Suppressor macrophage treated with lipopolysaccharide for 1 hour (primary cell): ENCODE measurements around the gene SRP68.

ENCODE experiments used
- DNase-seq, 3 donors: peaks; one replicate each; pipeline ENCODE4 v3.0.0-alpha.2; 2020 to 2022

SRP68 gene

DNA sequence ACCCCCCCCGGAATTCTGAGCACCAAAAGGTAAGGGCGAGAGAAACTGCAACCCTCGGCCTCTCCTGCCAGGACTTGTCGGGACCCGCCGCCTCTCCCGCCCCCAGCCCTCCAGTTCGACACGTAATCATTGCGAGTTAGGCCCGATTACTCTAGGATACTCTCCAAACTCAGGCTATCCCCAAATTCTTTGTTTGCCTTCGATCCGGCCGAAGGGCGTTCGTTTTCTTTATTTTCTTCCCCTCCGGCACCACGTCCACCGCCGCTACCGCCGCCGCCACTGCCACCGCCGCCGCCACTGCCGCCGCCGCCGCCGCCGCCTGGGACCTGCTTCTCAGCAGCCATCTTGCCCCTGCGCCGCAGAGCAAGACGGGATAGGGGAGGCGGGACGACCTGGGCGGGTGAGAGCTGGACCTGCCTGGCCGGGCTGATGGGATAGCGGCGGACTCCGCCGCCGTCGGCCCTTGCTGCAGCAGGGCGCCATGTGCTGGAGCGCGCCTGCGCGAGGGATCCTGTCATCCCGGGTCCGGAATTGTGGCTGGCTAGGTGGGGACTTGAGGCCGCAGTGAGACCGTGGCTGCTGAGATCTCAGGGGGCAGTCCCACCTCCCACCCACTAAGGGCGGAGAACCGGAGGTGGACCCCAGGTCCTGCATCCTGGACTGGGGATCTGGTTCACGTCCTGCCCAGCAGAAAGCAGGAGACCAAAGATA lies at the start of gene SRP68:
TSS of gene SRP68 (minus strand) at position 370 of the 711 bp plus-strand sequence. CDS start at position 344, 26 bp downstream.
- peak; percentile 94 to 97 (median 95) for DNase-seq

DNA sequence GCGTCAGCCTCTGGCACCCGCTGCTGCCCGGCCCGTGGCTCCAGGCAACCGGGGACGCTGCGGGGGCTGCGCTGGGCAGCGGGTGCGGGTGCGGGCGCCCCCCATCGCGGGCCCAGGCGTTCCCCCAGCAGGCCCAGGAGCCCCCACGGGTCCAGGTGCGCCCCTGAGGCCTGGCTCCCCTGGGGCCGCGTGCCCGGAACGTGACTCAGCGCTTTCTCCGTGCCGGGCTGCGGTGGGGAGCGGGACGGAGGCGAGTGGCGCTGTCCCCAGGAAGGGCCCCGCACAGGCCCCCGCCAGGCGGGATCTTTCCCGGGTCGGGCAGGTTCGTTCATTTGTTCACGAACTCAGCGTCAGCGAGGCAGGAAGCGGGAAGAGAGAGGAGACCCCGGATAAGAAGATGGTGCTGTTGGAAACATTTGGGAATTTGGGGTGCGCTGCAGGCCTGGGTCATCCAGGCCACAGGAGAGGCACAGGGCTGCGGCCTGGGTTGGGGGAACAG lies 49.7 kb upstream of the SRP68 start:
- DNase-seq = peak in 1 of 3 donors; percentile 45

GRCh38 chr17:76120658-76121008 lies 48.3 kb upstream of the SRP68 start:
- DNase-seq = no peak

- DNase-seq = no peak
These were observed 47.4 kb upstream of the SRP68 start for GRCh38 chr17:76119409-76120371.

DNA sequence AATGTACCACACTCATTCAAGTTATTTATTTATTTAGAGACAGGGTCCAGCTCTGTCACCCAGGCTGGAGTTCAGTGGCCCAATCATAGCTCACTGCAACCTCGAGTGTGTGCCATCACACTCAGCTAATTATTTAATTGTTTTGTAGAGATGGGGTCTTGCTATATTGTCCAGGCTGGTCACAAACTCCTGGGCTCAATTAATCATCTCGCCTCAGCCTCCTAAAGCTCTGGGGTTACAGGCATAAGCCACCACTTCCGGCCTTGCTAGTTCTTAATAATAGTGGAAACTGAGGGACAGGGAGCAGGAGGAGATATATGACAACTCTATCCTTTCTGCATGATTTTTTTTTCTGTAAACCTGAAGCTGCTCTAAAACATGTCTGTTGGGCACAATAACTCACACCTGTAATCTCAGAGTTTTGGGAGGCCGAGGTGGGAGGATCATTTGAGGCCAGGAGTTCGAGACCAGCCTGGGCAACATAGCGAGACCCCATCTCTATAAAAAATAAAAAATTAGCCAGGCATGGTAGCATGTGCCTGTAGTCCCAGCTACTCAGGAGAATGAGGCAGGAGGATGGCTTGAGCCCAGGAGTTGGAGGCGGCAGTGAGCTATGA lies 42.9 kb upstream of the SRP68 start:
- DNase-seq = no peak

DNA sequence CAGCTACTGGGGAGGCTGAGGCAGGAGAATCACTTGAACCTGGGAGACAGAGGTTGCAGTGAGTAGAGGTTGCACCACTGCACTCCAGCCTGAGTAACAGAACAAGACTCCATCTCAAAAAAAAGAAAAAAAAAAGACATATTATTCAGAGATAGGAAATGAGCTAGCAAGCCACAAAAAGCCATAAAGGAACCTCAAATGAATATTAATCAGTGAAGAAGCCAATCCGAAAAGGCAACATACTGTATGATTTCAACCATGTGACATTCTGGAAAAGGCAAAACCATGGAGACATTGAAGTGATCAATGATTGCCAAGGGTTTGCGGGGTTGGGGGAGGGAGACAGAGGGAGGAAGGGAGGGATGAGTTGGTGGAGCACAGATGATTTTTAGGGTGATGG lies 39.6 kb upstream of the SRP68 start:
- no peak for DNase-seq

DNA sequence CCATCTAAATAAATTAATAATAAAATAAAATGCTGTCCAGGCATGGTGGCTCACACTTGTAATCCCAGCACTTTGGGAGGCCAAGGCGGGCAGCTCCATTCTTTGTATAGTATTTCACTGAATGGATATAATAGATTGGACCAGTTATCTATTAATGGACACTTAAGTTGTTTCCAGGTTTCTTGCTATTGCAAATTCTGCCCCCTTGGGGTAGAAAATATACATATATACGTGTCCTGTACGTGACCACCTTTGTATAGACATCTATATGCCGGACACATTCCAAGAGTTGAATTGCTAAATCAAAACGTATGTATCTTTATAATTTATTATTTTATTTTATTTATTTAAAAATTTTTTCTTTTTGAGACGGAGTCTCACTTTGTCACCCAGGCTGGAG lies 35.2 kb upstream of the SRP68 start:
- peak in 1 of 3 donors; percentile 24 for DNase-seq

- DNase-seq = no peak
These were observed 34.4 kb upstream of the SRP68 start for GRCh38 chr17:76106703-76107102.

- DNase-seq = peak in 1 of 3 donors; percentile 22
These were observed 32.5 kb upstream of the SRP68 start for GRCh38 chr17:76104896-76105231.

DNA sequence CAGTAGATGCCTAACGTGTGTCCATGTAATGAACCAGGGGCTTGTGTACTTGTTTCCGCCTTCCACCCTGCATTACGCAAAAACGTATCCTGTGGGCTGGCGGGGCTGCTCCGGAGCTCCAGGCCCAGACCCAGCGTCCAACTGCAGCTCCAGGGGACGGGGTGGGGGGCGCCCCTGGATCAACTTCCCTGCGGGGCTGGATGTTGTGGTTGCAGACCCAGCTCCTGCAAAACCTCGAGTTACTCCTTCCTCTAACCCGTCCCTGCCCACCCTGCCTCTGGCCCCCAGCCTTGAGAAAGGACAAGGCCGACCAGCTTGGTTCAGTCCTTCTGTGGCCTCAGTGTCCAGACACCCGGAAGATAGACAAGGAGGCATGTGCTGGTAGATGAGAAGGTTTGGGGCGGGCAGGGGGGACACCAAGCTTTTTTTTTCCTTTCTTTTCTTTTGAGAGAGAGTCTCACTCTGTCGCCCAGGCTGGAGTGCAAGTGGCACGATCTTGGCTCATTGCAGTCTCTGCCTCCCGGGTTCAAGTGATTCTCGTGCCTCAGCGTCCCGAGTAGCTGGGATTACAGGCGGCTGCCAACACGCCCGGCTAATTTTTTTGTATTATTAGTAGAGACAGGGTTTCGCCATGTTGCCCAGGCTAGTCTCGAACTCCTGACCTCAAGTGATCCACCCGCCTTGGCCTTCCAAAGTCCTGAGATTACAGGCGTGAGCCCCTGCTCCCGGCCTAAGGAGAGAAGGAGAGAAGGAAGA lies 32.0 kb upstream of the SRP68 start:
- DNase-seq = peak in 1 of 3 donors; percentile 30

DNA sequence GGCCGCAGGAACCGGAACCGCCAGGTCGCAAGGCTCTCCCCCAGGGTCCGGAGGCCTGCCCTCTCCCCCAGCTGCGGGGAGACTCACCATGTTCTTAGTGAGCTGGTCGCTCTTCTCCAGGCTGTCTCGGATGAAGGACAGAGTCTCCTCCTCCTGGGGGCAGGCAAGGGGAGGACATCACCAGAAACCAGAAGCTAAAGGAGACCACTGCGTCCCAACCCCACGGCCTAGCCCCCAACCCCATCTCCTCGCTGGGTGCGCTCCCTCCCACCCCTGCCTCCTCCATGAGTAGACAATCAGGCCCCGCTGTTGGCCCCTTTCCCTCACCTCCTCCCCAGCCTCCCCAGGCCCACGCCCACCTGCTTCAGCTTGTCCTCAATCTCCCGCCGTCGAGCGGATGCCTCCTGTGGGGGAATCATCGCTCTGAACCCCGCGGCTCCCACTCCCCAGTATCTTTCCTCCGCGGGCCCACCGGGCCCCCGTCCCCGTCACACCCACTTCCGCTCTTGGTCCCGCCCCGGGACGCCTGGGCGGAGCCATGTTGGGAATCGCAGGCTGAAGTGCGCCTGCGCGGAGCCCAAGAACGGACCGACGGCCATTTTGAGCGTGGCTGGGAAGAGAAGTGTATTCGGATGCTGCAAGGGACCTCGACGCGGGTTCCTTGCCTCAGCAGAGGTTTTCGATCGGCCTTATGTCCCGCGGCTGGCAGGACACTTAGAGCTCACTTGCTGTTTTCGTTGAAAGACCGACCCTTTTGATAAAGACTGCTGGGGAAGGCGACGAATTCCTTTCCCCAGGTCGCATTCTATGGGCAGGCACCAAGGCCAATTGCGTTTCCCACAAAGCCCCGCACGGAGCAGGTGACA lies 31.2 kb upstream of the SRP68 start, which contains the start of gene EXOC7:
TSS of gene EXOC7 (minus strand) at position 514 of the 866 bp plus-strand sequence. CDS start at position 419, 95 bp downstream.
- DNase-seq = peak; percentile 97 to 99 (median 98)

DNA sequence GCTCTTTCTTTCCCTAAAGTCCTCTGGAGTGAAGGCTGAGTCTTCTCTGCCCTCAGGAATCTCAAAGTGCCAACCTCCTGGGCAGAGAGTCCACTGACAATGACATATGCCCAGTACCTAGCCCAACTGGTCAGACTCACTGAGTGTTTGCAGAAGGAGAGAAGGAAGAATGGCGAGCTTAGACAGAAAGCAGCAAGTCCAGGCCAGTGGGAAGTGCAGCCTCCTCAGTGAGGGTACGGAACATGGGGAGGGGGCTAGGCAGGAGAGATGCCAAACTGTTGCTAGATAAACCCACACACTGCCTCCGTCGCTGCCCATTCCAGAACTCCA lies 30.6 kb upstream of the SRP68 start:
- DNase-seq = no peak

DNA sequence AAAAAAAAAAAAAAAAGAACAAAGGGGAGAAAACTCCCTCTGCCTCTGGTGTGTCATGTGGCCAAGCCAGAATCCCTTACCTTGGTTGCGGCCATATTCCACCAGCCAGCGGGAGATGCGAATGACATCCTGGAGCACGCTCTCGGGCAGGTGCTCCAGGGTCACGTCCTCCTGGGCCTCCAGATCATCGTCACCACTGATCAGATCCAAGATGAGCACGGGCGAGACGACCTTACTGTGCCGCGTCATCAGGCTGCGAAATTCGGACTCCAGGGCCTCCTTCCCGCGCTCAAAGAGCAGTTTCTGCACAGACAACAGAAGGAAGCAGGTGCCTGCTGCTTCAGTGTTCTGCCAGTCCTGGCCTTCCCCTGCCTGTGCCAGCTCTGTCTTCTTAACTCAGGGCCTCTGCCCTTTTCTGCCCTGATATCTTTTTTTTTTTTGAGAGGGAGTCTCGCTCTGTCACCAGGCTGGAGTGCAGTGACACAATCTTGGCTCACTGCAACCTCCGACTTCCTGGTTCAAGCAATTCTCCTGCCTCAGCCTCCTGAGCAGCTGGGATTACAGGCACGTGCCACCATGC lies 25.5 kb upstream of the SRP68 start:
- no peak for DNase-seq

GRCh38 chr17:76095943-76096342 lies 23.6 kb upstream of the SRP68 start:
- no peak for DNase-seq

- DNase-seq = no peak
These were observed 21.7 kb upstream of the SRP68 start for GRCh38 chr17:76094046-76094445.

DNA sequence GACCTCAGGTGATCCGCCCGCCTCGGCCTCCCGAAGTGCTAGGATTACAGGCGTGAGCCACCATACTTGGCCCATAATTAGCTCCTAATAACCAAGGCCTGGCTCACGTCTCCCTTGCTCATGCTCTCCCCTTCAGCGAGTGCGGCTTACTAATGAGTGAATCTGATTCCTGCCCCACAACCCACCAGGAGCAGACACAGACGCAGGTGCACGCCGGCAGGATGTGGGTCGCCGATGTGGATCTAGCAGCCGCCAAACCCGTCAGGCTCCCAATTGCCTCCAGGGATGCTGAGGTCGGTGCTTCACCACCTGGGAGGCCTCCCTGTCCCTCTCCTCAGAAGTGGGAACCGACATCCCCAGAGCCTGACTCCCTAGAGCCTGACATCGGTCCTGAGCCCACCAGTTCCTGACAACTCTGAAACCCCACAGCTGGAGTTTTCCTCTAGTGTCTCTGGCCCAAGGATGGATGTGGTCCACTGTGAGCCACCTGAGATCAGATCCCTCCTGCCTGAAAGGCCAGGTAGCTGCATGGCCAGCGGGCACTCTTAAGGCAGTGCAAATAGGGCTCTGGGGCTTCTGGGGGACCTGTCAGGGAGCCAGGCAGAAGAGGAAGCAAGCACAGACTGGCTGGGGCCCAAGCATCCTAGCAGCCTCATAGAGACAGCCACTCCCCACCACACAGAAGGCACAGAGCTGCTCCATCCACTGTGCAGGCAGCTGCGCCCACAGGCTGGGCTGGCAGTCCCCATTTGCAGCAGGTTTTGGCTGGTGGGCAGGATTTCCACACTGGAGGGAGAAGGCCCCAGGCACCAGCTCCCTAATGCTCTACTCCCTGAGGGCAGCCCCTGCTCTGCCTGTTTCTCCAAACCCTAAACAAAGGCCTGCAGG lies 20.5 kb upstream of the SRP68 start:
- no peak for DNase-seq

DNA sequence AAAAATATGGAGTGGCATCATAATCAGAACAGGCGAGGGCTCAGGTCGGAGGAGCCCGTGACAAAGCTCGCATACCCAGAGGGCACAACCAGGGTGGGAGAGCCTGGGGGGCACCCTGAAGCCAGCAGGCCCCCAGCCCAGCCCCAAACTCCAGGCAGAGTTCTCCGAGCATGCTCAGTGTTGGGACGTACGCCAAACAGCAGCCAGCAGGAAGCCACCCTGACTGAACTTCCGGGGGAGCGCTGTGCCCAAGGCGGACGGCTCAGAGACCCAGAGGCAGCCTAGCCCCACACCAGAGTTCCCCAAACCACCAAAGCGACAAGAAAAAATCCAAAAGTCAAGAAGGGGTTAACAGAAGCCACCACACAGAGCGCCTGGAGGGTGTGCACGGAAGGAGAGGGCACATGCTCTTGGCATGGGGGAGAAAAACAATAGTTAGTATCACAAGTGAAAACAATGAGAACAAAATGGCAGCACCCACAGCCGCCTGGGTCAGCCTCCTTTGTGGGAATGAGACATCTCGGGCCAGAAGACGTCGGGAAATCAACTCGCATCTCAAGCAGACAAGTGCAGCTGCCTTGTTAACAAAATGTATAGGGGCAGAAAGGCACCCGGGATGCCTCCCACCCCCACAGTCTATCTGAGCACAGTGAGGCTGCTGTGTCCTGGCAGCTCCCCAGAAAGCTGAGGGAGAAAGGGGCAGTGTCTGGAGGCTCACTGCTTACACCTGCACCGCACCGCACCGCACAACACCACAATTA lies 19.4 kb upstream of the SRP68 start:
- no peak for DNase-seq

DNA sequence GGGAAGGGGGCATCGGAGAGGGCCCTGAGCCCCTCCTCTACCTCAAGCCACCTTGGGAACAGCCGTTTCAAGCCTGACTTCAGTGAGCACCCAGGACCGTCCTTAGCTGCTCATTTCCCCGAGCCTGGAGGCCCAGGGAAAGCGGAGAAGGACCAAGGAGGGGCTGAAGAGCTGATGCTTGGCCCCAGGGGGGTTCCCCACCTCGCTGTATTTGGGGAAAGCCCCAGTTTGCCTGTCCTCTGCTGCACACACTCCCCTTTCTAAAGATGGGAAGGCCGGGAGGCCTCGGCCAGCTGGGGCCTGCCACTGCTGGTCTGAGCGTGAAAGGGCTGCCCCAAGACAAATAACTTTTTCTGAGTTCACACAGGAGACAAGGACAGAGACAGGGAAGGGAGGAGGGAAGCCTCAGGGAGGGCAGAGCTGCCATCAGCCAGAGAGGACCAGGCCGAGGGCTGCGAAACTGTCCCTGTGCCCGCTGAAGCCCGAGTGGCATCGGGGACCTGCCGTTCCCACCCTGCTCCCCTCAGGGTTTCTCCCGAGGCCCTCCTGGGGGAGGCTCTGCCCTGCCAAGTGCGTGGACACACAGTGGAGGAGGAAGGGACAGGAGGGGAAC lies 18.3 kb upstream of the SRP68 start:
- no peak for DNase-seq
